ENCODE results near the gene HIGD2B.
"Not testable (repeated sequence)": the region's sequence is repeated elsewhere in the genome, so short reads cannot be mapped to it uniquely, and the experiment has no call there.

The HIGD2B gene

GRCh38 chr15:72685925-72686794 lies at the start of gene HIGD2B, which contains the start of gene BBS4:
HIGD2B (minus strand) TSS chr15:72686182; CDS start chr15:72676374, 9,808 bp downstream.
BBS4 (plus strand) TSS chr15:72686207; CDS start chr15:72686228, 21 bp downstream.
- peak; percentile 73 for DNase-seq (ENCODE audit: low read depth)

DNA sequence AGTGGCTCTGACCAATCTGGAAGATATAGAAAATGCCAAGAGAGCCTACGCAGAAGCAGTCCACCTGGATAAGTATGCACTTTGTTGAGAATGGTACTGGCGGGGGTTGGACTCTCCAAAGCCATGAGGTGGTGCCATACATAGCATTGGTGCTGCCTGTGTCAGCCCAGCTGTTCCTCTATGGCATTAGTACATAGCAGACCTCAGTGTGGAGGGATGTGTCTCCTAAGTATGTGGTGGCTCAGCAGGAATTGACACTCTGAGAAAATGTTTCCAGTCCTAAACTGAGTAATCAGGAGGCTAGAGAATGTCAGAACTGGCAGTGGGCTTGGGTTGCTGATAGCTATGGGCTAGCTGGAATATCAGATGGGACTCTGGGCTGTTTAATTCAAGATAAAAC lies 49.1 kb upstream of the HIGD2B start:
- no peak for DNase-seq (ENCODE audit: low read depth)

- DNase-seq (ENCODE audit: low read depth): no peak
Measured at GRCh38 chr15:72733941-72734738, 48.2 kb upstream of the HIGD2B start.

- no peak for DNase-seq (ENCODE audit: low read depth)
Measured at GRCh38 chr15:72732516-72732915, 46.5 kb upstream of the HIGD2B start.

DNA sequence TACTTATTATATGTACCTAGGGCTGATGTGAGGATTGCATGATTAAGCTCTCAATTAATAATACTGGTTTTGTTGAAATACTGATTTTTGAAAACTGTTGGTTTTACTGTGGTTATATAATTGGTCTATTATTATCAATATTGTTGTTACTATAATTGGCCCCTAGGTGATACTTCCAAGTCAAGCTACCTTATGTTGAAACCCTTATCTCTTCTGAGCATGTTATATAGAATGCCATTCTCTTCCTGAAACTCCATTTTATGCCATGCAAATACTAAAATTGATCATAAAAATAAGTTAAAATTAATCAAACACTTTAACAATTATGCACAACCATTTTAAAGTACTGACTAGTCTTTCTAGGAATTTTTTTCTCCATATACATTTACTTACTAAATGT lies 46.1 kb upstream of the HIGD2B start:
- no peak for DNase-seq (ENCODE audit: low read depth)

DNA sequence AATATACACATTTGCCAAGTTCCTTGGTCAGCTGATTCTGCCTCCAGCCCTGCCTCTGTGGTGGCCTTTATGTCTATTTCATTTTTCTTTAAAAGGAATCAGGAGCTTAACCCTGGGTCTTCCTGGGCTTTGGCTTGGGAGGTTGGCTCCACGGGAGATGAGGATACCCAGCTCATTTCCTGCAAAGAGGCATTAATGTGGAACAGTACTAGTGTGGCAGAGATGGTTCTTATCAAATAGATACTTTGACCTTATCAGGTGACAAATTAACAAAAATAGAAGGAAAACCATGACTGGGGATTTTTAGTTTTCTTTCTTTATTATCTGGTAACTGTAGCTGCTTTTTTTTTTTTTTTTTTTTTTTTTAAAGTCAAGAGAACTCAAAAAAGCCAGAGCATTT lies 42.8 kb upstream of the HIGD2B start:
- no peak for DNase-seq (ENCODE audit: low read depth)

DNA sequence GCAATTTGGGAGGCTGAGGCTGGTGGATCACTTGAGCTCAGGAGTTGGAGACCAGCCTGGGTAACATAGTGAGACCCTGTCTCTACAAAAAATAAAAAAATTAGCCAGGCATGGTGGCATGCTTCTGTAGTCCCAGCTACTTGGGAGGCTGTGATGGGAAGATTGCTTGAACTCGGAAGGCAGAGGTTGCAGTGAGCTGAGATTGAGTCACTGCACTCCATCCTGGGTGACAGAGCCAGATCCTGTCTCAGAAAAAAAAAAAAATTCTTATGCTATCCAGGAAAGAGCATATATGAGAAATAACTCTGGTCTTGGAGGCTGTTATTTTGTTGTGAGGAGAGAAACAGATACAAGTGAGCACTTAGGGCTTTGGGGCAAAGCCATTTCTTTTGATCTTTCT lies 42.3 kb upstream of the HIGD2B start:
- not testable (repeated sequence) for DNase-seq (ENCODE audit: low read depth)

GRCh38 chr15:72727154-72727553 lies 41.2 kb upstream of the HIGD2B start:
- no peak for DNase-seq (ENCODE audit: low read depth)

- not testable (repeated sequence) for DNase-seq (ENCODE audit: low read depth)
Measured at GRCh38 chr15:72725851-72726250, 39.9 kb upstream of the HIGD2B start.

DNA sequence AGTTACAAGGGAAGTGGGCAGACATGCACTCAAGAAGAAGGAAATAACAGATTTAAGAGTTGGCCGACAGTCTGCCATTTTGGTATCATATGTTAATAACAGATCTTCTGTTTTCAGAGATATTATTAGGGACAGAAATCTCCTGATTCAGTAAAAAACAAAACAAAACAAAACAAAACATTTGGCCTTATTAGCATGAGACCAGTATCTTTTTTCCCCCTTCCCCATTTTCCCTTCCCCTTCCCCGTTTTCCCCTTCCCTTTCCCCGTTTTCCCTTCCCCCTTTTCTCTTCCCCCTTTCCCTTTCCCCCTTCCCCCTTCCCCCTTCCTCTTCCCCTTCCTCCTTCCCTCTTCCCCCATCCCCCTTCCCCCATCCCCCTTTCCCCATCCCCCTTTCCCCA lies 39.5 kb upstream of the HIGD2B start:
- no peak for DNase-seq (ENCODE audit: low read depth)

- no peak for DNase-seq (ENCODE audit: low read depth)
Measured at GRCh38 chr15:72724028-72724427, 38.0 kb upstream of the HIGD2B start.

GRCh38 chr15:72722071-72722696 lies 36.2 kb upstream of the HIGD2B start:
- peak; percentile 65 for DNase-seq (ENCODE audit: low read depth)

GRCh38 chr15:72708551-72709303 lies 22.7 kb upstream of the HIGD2B start:
- DNase-seq (ENCODE audit: low read depth): not testable (repeated sequence)

DNA sequence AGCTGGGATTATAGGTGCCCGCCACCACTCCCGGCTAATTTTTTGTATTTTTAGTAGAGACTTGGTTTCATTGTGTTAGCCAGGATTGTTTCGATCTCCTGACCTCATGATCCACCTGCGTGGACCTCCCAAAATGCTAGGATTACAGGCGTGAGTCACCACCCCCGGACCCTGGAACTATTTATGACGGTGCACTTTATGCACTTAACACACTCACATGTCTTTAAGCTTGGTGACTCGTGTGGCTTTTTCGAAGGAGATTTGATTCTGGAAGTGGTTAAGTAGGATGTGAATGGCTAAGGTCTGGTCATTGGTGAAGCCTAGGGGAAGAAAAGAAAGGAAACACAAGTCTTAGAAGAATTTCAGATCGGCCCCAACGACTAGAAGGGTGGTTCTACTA lies 20.3 kb upstream of the HIGD2B start:
- no peak for DNase-seq (ENCODE audit: low read depth)

- DNase-seq (ENCODE audit: low read depth): no peak
Measured at GRCh38 chr15:72700076-72700475, 14.1 kb upstream of the HIGD2B start.

DNA sequence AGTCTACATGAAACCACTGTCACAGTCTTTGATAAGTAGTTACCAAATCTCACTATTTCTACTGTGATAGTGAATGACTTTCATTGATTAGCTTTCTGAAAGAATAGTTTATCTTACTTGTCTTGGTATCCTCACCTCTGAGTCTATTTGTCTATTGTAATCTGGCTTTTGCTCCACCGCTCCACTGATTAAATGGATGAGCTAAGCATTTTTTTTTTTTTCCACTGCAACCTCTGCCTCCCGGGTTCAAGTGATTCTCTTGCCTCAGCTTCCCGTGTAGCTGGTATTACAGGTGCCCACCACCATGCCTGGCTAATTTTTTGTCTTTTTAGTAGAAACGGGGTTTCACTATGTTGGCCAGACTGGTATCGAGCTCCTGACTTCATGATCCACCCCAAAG lies 13.0 kb upstream of the HIGD2B start:
- no peak for DNase-seq (ENCODE audit: low read depth)

DNA sequence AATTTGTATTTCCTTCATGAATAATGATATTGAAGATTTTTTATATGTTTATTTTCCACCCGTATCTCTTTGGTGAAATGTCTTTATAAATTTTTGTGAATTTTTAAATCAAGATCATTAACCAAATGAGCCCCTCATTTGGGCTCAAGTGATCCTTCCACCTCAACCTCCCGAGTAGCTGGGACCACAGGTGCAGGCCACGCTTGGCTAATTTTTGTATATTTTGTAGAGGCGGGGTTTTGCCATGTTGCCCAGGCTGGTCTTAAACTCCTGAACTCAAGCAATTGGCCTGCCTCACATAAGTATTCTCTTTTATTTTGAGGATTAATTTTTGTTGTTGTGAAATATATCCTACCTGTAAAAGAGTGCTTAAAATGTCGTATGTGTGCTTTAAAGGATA lies 5.0 kb upstream of the HIGD2B start:
- no peak for DNase-seq (ENCODE audit: low read depth)

DNA sequence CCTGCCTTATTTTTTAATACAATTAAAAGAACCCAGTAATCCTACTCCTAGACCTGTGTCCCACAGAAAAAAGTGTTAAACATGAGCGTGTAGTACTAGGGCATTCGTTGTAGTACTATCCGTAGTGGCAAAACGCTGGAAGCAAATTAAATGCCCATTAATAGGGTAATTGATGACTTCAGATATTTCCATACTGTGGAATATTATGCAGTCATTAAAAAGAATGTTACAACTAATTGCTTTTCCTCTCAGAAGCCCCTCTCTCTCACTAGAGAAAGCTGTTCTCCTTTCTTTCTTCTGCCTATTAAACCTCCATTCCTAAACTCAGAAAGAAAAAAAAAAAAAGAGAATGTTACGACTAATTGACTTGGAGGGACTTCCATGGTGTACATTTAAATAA lies 2.7 kb upstream of the HIGD2B start:
- no peak for DNase-seq (ENCODE audit: low read depth)

GRCh38 chr15:72685301-72685924 lies 569 bp downstream of the HIGD2B start:
- no peak for DNase-seq (ENCODE audit: low read depth)

DNA sequence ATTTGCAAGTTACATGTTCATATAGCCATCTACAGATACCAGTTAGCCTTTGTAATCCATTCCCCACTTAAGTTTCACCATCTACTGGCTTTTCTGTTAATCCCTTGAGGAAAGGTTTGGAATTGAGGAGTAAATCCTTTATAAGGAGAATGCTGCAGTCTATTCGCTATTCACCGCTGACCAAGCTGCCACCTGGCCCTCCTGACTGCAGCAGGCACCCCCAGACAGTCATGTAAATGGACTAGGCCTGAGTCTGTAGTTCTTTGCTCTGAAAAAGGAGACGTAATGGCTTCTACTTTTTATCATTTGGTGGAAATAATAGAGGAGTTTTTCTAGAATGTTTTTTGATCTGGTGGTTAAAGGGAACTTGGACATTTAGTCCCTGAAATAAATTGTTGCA lies 3.2 kb downstream of the HIGD2B start:
- no peak for DNase-seq (ENCODE audit: low read depth)

GRCh38 chr15:72680931-72681330 lies 5.1 kb downstream of the HIGD2B start:
- no peak for DNase-seq (ENCODE audit: low read depth)

All from activated T-cell treated with anti-CD3 and anti-CD28 coated beads for 1 hour (primary cell).